H9 (cell line): ENCODE data around the gene LIX1L. TPM values are rescaled to one million over a fixed set of nuclear protein-coding genes. Genes with fewer than 3 reads are reported as not detected.
A peak's percentile ranks its signal among the peaks of the same experiment; 100 is the strongest.

Source experiments
- DNase-seq: peaks from one replicate; pipeline ENCODE4 v3.0.0-alpha.2; 2017
- H2AFZ ChIP-seq: one replicate; pipeline ENCODE4 v1.6.1; 2013; ENCODE audit warnings: mild to moderate bottlenecking, low read length, control low read depth, moderate library complexity
- H2AK5ac ChIP-seq: 2 replicates; pipeline ENCODE4 v1.6.1; 2013; ENCODE audit warnings: low read length, control low read depth, mixed read lengths; ENCODE audit not compliant: insufficient read length
- H2BK120ac ChIP-seq: one replicate; pipeline ENCODE4 v1.6.1; 2013; ENCODE audit warnings: low read depth, mild to moderate bottlenecking, low read length, control low read depth, inconsistent platforms; ENCODE audit not compliant: poor library complexity, severe bottlenecking
- H2BK12ac ChIP-seq: 2 replicates; pipeline ENCODE4 v1.6.1; 2013; ENCODE audit warnings: low read length, control low read depth, mixed read lengths, low read depth; ENCODE audit not compliant: insufficient read length
- H2BK15ac ChIP-seq: 2 replicates; pipeline ENCODE4 v1.6.1; 2013; ENCODE audit warnings: low read depth, low read length, control low read depth
- H2BK20ac ChIP-seq: one replicate; pipeline ENCODE4 v1.6.1; 2013; ENCODE audit warnings: low read depth, mild to moderate bottlenecking, low read length, control low read depth, inconsistent platforms; ENCODE audit not compliant: poor library complexity, severe bottlenecking
- H2BK5ac ChIP-seq: 2 replicates; pipeline ENCODE4 v1.6.1; 2013; ENCODE audit warnings: low read length, control low read depth, mixed read lengths; ENCODE audit not compliant: insufficient read length
- H3K14ac ChIP-seq: 2 replicates; pipeline ENCODE4 v1.6.1; 2013; ENCODE audit warnings: low read length, control low read depth; ENCODE audit not compliant: insufficient read depth
- H3K18ac ChIP-seq: 2 replicates; pipeline ENCODE4 v1.6.1; 2013; ENCODE audit warnings: low read depth, mild to moderate bottlenecking, mixed read lengths, low read length, control low read depth; ENCODE audit not compliant: insufficient read length
- H3K23ac ChIP-seq: 2 replicates; pipeline ENCODE4 v1.6.1; 2013; ENCODE audit warnings: low read length, control low read depth, mixed read lengths, low read depth; ENCODE audit not compliant: insufficient read length
- H3K23me2 ChIP-seq: 2 replicates; pipeline ENCODE4 v1.6.1; 2013; ENCODE audit warnings: low read depth, mild to moderate bottlenecking, mixed read lengths, low read length, control low read depth; ENCODE audit not compliant: insufficient read length, poor library complexity, severe bottlenecking
- H3K27ac ChIP-seq: 2 replicates; pipeline ENCODE4 v1.5.1; 2013; ENCODE audit warnings: low read length, control low read depth, mixed read lengths, low read depth; ENCODE audit not compliant: insufficient read length
- H3K27me3 ChIP-seq: 2 replicates; pipeline ENCODE4 v1.6.1; 2013; ENCODE audit warnings: low read length, control low read depth, inconsistent platforms; ENCODE audit not compliant: insufficient read depth
- H3K4ac ChIP-seq: 2 replicates; pipeline ENCODE4 v1.6.1; 2013; ENCODE audit warnings: low read depth, mild to moderate bottlenecking, control low read depth, inconsistent platforms, low read length, moderate library complexity
- H3K4me1 ChIP-seq: 2 replicates; pipeline ENCODE4 v1.6.1; 2013; ENCODE audit warnings: low read length, control low read depth, inconsistent platforms; ENCODE audit not compliant: insufficient read depth
- H3K4me2 ChIP-seq: 2 replicates; pipeline ENCODE4 v1.6.1; 2013; ENCODE audit warnings: low read length, control low read depth, mixed read lengths; ENCODE audit not compliant: insufficient read length, insufficient read depth
- H3K56ac ChIP-seq: 2 replicates; pipeline ENCODE4 v1.6.1; 2013; ENCODE audit warnings: low read depth, mild to moderate bottlenecking, mixed read lengths, low read length, control low read depth; ENCODE audit not compliant: insufficient read length
- H3K79me1 ChIP-seq: 2 replicates; pipeline ENCODE4 v1.6.1; 2013; ENCODE audit warnings: low read depth, mild to moderate bottlenecking, moderate library complexity, low read length, control low read depth, inconsistent platforms; ENCODE audit not compliant: insufficient read depth, poor library complexity, severe bottlenecking
- H3K79me2 ChIP-seq: 2 replicates; pipeline ENCODE4 v1.6.1; 2013; ENCODE audit warnings: low read length, control low read depth, inconsistent platforms; ENCODE audit not compliant: insufficient read depth
- H3K9ac ChIP-seq: 2 replicates; pipeline ENCODE4 v1.6.1; 2013; ENCODE audit warnings: low read length, control low read depth, mixed read lengths; ENCODE audit not compliant: insufficient read length; ENCODE audit errors: extremely low read depth
- H3K9me3 ChIP-seq: one replicate; pipeline ENCODE4 v1.6.1; 2013; ENCODE audit warnings: low read depth, low read length, inconsistent platforms; ENCODE audit not compliant: control insufficient read depth
- H3T11ph ChIP-seq: one replicate; pipeline ENCODE4 v1.6.1; 2013; ENCODE audit warnings: mild to moderate bottlenecking, low read length, control low read depth, inconsistent platforms
- H4K20me1 ChIP-seq: one replicate; pipeline ENCODE4 v1.6.1; 2013; ENCODE audit not compliant: control insufficient read depth, insufficient read length, insufficient read depth
- H4K5ac ChIP-seq: 2 replicates; pipeline ENCODE4 v1.6.1; 2013; ENCODE audit warnings: low read depth, mild to moderate bottlenecking, mixed read lengths, low read length, control low read depth; ENCODE audit not compliant: insufficient read length
- H4K8ac ChIP-seq: replicated peaks from 2 replicates; pipeline ENCODE4 v1.6.1; 2013; ENCODE audit warnings: low read length, control low read depth, mixed read lengths, low read depth; ENCODE audit not compliant: insufficient read length
- H4K91ac ChIP-seq: 2 replicates; pipeline ENCODE4 v1.6.1; 2013; ENCODE audit warnings: low read depth, mild to moderate bottlenecking, moderate library complexity, mixed read lengths, low read length, control low read depth; ENCODE audit not compliant: insufficient read length
- H3K27ac Mint-ChIP-seq, 3 experiments: 2 replicates in 2 of 3; 3 replicates in 1 of 3; pipeline ENCODE4 v1.8.0; 2020 to 2021; ENCODE audit warnings: mixed read lengths in 3 of 3, mild to moderate bottlenecking in 1 of 3, moderate library complexity in 1 of 3
- H3K27me3 Mint-ChIP-seq: 2 replicates; pipeline ENCODE4 v1.8.0; 2021; ENCODE audit warnings: low read depth, mild to moderate bottlenecking, moderate library complexity, mixed read lengths
- H3K36me3 Mint-ChIP-seq, 3 experiments: 2 replicates in 2 of 3; 3 replicates in 1 of 3; pipeline ENCODE4 v1.8.0; 2020 to 2021; ENCODE audit warnings: low read depth in 3 of 3, mixed read lengths in 3 of 3; ENCODE audit not compliant: insufficient read depth in 1 of 3
- H3K4me1 Mint-ChIP-seq, 2 experiments: 2 replicates each; pipeline ENCODE4 v1.8.0; 2020; ENCODE audit warnings: mixed read lengths in 2 of 2
- H3K4me3 Mint-ChIP-seq, 2 experiments: 2 replicates in 1 of 2; 3 replicates in 1 of 2; pipeline ENCODE4 v1.8.0; 2020 to 2021; ENCODE audit warnings: mild to moderate bottlenecking in 2 of 2, mixed read lengths in 2 of 2, moderate library complexity in 1 of 2
- H3K9me3 Mint-ChIP-seq, 2 experiments: 2 replicates in 1 of 2; 3 replicates in 1 of 2; pipeline ENCODE4 v1.8.0; 2020; ENCODE audit warnings: mild to moderate bottlenecking in 2 of 2, mixed read lengths in 2 of 2, moderate library complexity in 1 of 2
- CTCF ChIP-seq: fragments of 200-600 bp; sonication (generic); conservative IDR thresholded peaks from 3 replicates; pipeline ENCODE4 v1.8.0; 2021; ENCODE audit warnings: antibody characterized with exemption, mild to moderate bottlenecking
- WGBS: extraction: QIAGEN DNeasy Blood & Tissue Kit; methylation state at CpG from one replicate; pipeline ENCODE4 v1.1.7; 2013; ENCODE audit warnings: missing lambda C conversion rate, low lambda C conversion rate, mixed read lengths; ENCODE audit not compliant: insufficient read length; ENCODE audit errors: extremely low coverage; 5-methylcytosine and 5-hydroxymethylcytosine counted together
- total RNA-seq: library from RNA; stranded (reverse); gene quantifications from 2 replicates; pipeline ENCODE4 v1.2.1, GENCODE V29; 2021

LIX1L gene
- total RNA-seq, 1 experiment from 2014 or later = 5.9 TPM

GRCh38 chr1:145892486-145893087 is 65.2 kb downstream of the LIX1L start:
- Histone ChIP-seq H3K56ac (no peak overlapping the region), H3K4me2 (peak overlapping the region; percentile 41), H3K4ac (no peak overlapping the region), H2BK120ac (no peak overlapping the region), H3K23ac (no peak overlapping the region), H2BK20ac (no peak overlapping the region), H3K14ac (no peak overlapping the region), H3K18ac (no peak overlapping the region), H3K9ac (no peak overlapping the region), H3K79me2 (no peaks in the 10 kb centered on the region), H2BK15ac (no peak overlapping the region), H2BK5ac (no peak overlapping the region), H3K79me1 (no peaks in the 10 kb centered on the region), H4K91ac (no peak overlapping the region), H4K8ac (no peak overlapping the region), H3K9me3 (no peaks in the 10 kb centered on the region), H3K27me3 (no peaks in the 10 kb centered on the region), H2BK12ac (no peak overlapping the region), H2AK5ac (no peak overlapping the region), H4K5ac (no peak overlapping the region), H2AFZ (peak overlapping the region; percentile 95), H3T11ph (no peak overlapping the region), H4K20me1 (no peaks in the 10 kb centered on the region), H3K23me2 (peaks cover 4% of the 10 kb centered on the region), H3K4me1 (no peaks in the 10 kb centered on the region), H3K27ac (no peak overlapping the region)
- peaks cover 10 to 14% of the 10 kb centered on the region in 2 experiments for H3K4me1 Mint-ChIP-seq
- H3K9me3 Mint-ChIP-seq = no peaks in the 10 kb centered on the region
- no peak for TF ChIP-seq CTCF
- peak overlapping the region; percentile 39 to 73 for H3K4me3 Mint-ChIP-seq
- DNase-seq = no peak
- WGBS = no CpG with 5 or more reads among the region's 3 CpGs
- H3K36me3 Mint-ChIP-seq = no peaks in the 10 kb centered on the region
- H3K27me3 Mint-ChIP-seq = peaks cover 18% of the 10 kb centered on the region
- peak overlapping the region; percentile 33 to 95 (median 46); a peak in 3 of 7 replicates for H3K27ac Mint-ChIP-seq
